ENCODE measurements around the gene A4GNT.
"Not testable (repeated sequence)": the region's sequence is repeated elsewhere in the genome, so short reads cannot be mapped to it uniquely, and the experiment has no call there.

The A4GNT gene

GRCh38 chr3:138132239-138132638 lies at the start of gene A4GNT:
TSS of gene A4GNT (minus strand) at chr3:138132390. CDS start at chr3:138131256, 1,134 bp downstream.
- no peak for DNase-seq

- peak; percentile 54 for DNase-seq
Observed at GRCh38 chr3:138180375-138181029, 48.3 kb upstream of the A4GNT start.

- DNase-seq = peak; percentile 82
Observed at GRCh38 chr3:138174421-138175131, 42.4 kb upstream of the A4GNT start, which contains the start of gene DBR1. TSS of gene DBR1 (minus strand) at chr3:138174921. CDS start at chr3:138174795, 126 bp downstream.

- no peak for DNase-seq
Observed at GRCh38 chr3:138173769-138174420, 41.7 kb upstream of the A4GNT start.

DNA sequence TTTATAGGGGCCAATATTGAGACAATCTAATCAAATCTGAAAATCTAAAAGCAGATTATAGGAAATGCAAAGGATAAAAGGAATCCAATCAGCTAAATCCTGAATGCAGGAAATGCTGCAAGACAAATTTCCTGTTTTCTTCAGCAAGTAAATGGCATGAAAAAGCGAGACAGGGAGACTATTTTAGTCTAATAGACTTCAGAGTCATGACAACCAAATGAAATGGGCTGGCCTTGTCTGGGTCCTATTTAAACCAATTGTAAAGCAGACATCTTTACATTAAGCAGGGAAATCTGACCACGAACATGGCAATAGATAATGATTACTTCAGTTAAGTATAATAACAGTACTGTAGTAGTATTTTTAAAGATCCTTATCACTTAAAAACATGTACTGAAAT lies 40.4 kb upstream of the A4GNT start:
- no peak for DNase-seq

DNA sequence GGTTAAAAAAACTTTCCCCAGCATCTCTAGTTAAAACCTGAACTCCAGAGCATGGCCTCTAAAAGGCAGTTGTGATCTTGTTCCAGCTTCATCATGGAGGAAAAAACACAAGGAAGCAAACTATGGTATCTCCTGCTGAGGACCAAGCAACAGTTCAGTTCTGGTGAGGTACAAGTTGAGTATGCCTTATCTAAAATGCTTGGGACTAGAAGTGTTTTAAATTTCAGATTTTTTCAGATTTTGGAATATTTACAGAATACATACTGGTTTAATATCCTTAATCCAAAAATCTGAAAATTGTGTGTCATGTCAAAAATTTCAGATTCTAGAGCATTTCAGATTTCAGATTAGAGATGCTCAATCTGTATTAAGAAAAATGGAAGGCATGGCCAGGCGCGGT lies 32.9 kb upstream of the A4GNT start:
- no peak for DNase-seq

GRCh38 chr3:138157743-138158142 lies 25.6 kb upstream of the A4GNT start:
- no peak for DNase-seq

DNA sequence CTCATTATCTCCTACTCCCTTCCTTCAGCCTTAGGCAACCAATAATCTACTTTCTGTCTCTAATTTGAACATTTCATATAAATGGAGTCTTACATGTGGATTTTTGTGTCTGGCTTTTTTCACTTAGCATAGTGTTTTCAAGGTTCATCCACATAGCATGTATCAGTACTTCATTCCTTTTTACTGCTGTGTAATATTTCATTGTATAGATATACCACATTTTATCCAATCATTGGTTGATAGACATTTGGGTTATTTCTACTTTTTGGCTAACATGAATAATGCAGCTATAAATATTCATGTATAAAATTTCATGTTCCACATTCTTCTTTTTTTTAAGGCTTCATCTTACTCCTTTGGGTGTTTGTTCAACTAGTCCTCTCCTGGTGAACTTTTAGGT lies 22.3 kb upstream of the A4GNT start:
- DNase-seq = no peak

GRCh38 chr3:138148503-138148902 lies 16.3 kb upstream of the A4GNT start:
- no peak for DNase-seq

GRCh38 chr3:138142181-138142580 lies 10.0 kb upstream of the A4GNT start:
- not testable (repeated sequence) for DNase-seq

DNA sequence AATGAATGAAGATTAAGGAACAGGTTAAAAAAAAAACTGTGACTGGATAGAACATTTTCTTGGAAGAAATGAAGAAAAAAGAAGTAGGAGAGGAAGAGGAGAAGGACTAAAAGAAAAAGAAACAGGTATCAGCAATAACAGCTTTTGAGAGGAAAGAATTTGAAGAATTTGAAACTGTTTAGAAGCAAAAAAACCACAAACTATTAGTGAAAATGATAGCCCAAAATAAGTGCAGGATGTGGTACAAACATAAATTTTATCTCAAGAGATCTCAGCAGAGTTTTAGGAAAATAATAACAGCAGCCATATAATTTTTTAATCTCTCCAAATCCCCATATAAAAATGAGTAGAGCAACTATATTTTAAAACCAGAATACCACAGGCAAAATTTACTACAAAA lies 8.8 kb upstream of the A4GNT start:
- no peak for DNase-seq

DNA sequence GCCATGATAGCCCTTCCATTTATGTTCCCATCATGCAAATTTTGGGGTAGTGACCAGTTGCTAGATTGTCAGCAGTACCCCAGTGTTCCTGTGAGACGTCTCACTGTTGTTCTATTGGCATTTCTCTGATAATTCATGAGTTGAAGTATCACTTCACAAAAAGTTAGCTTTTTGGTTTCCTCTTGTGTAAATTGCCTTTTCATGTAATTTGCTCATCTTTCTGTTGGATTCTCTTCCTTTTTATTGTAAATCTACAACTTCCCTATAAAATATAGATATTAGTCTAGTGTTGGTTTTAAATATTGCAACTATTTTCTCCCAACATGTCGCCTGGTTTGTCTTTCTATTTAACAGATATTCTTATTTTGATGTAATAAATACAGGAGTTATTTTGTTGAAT lies 7.5 kb upstream of the A4GNT start:
- no peak for DNase-seq

DNA sequence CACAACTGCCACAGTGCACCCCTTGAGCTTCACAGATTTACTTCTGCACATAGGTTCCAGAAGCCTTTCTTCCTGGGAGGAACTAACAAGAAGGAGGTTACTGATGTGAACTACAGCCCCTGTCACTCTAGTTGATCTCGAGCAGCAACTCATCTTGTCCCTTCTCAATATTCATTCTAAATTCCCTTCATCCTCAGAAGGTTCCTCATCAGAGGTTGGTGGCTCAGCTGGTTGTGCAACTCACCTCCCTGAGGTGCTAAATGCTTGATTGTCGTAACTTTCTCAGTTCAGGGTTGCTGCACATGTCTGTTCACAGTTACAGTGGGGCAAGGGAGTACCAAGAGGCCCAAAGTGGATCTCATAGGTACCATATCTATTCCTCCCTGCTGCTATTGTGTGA lies 5.7 kb upstream of the A4GNT start:
- DNase-seq = no peak

- no peak for DNase-seq
Observed at GRCh38 chr3:138136201-138136600, 4.0 kb upstream of the A4GNT start.

DNA sequence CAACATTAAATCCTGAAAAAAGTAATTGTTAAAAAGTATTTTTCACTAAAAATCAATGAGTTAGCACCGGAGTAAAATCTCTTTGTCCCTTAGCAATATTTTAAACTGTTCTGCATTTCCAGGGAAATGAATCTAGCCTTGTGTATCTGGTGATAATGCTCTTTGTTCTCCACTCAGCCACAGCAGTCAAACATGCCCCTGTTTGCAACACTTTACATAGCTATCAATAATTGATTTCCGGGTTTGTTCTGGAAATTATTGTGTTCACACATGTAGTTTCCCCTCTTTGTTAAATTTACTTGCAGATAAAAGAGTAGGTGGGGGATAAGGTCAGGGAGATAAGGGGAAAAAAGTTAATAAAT lies 3.6 kb upstream of the A4GNT start:
- DNase-seq = no peak

- no peak for DNase-seq
Observed at GRCh38 chr3:138135146-138135832, 3.1 kb upstream of the A4GNT start.

GRCh38 chr3:138127636-138128365 lies 4.4 kb downstream of the A4GNT start:
- DNase-seq = no peak

GRCh38 chr3:138125548-138126221 lies 6.5 kb downstream of the A4GNT start:
- no peak for DNase-seq

DNA sequence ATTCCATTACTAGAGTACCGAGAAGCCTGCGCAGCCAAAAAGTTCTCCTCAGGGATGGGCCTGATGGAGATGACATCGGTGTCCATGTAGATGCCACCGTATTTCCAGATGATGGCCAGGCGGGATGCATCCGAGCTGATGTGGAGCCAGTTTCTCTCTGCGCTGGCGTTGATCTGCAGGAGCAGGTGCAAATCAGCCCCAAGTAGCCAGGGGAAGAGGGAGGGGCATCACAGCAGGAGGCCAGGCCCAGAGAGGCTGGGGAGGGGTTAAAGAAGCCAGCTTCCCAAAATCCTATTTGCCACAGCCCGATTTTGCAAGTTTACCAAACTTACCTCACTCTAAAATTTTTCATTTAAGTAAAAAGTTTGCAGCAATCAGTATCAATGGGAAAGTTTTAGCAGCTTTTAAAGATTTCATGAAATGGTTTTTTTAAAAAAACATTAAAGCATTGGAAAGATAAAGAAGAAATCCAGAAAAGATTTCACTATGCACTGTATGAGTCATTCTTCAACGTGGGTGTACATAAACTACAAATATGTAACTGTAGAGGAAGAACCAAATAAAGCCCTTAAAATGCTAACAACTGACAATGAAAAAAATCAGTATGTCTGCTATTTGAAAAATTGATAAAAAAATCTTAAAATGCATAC lies 7.4 kb downstream of the A4GNT start:
- DNase-seq = no peak

GRCh38 chr3:138124188-138124587 lies 8.0 kb downstream of the A4GNT start:
- DNase-seq = no peak

- DNase-seq = no peak
Observed at GRCh38 chr3:138119423-138119766, 12.8 kb downstream of the A4GNT start.

All from NCI-H1436 treated with DMSO at 0.1 percent for 48 hours (cell line).